Naive thymus-derived CD4-positive, alpha-beta T cell (primary cell): Measurements from ENCODE around the gene MRPS18C. TPM values are rescaled to one million over a fixed set of nuclear protein-coding genes. Genes with fewer than 3 reads are reported as not detected.

Experiments used
- ATAC-seq: fragments of 150-1000 bp; cut with Tn5 transposase; 2 replicates; pipeline ENCODE4 v1.10.0; 2021; ENCODE audit warnings: mild to moderate bottlenecking, moderate library complexity
- CTCF ChIA-PET: fragments of 350-600 bp; sonication (Branson Sonifier 250); formaldehyde crosslinking; loops from one replicate; lab custom pipeline; 2021; ENCODE audit warnings: antibody characterized with exemption; lab: Charles Lee
- POLR2A ChIA-PET: fragments of 350-600 bp; sonication (Branson Sonifier 250); formaldehyde crosslinking; loops from one replicate; lab custom pipeline; 2021; ENCODE audit warnings: antibody characterized with exemption, inconsistent platforms; lab: Charles Lee
- DNase-seq, 9 donors: peaks; one replicate each; pipeline versions ENCODE4 v3.0.0 to v3.0.0-alpha.2; 2020 to 2022; ENCODE audit warnings: mixed read lengths in 1 of 9
- H3K27ac ChIP-seq: one replicate; pipeline ENCODE4 v1.7.0; 2013; ENCODE audit warnings: mild to moderate bottlenecking, low read depth, low read length, moderate library complexity
- H3K27me3 ChIP-seq, 2 donors: one replicate each; pipeline ENCODE4 v1.7.0; 2013; ENCODE audit warnings: low read length in 2 of 2, mild to moderate bottlenecking in 2 of 2, moderate library complexity in 2 of 2; ENCODE audit not compliant: control insufficient read depth in 2 of 2, insufficient read depth in 2 of 2
- H3K36me3 ChIP-seq, 3 experiments: 1 replicate in 2 of 3; 2 replicates in 1 of 3; pipeline ENCODE4 v1.7.0; 2013; ENCODE audit warnings: low read length in 3 of 3, mild to moderate bottlenecking in 3 of 3, moderate library complexity in 1 of 3; ENCODE audit not compliant: insufficient read depth in 3 of 3, control insufficient read depth in 2 of 3
- H3K4me1 ChIP-seq, 2 donors: one replicate each; pipeline ENCODE4 v1.7.0; 2013; ENCODE audit warnings: low read length in 2 of 2, mild to moderate bottlenecking in 2 of 2, moderate library complexity in 1 of 2; ENCODE audit not compliant: control insufficient read depth in 2 of 2, insufficient read depth in 2 of 2
- H3K4me3 ChIP-seq: 2 replicates; pipeline ENCODE4 v1.7.0; 2013; ENCODE audit warnings: mild to moderate bottlenecking, low read length
- H3K9me3 ChIP-seq, 3 experiments: 1 replicate in 2 of 3; 2 replicates in 1 of 3; pipeline ENCODE4 v1.7.0; 2013; ENCODE audit warnings: low read length in 3 of 3; ENCODE audit not compliant: control insufficient read depth in 2 of 3
- H3K27ac Mint-ChIP-seq, 9 donors: one replicate each; pipeline ENCODE4 v1.8.0; 2020 to 2022; ENCODE audit warnings: mixed read lengths in 9 of 9, mild to moderate bottlenecking in 8 of 9, moderate library complexity in 5 of 9, inconsistent platforms in 2 of 9
- H3K27me3 Mint-ChIP-seq, 5 donors: one replicate each; pipeline ENCODE4 v1.8.0; 2021 to 2022; ENCODE audit warnings: mixed read lengths in 5 of 5, mild to moderate bottlenecking in 1 of 5
- H3K36me3 Mint-ChIP-seq, 5 donors: one replicate each; pipeline ENCODE4 v1.8.0; 2020 to 2022; ENCODE audit warnings: mixed read lengths in 5 of 5, mild to moderate bottlenecking in 3 of 5, inconsistent platforms in 1 of 5
- H3K4me1 Mint-ChIP-seq, 7 donors: one replicate each; pipeline ENCODE4 v1.8.0; 2020 to 2022; ENCODE audit warnings: mixed read lengths in 7 of 7, mild to moderate bottlenecking in 3 of 7, inconsistent platforms in 1 of 7
- H3K4me3 Mint-ChIP-seq, 10 donors: one replicate each; pipeline ENCODE4 v1.8.0; 2020 to 2022; ENCODE audit warnings: mild to moderate bottlenecking in 10 of 10, mixed read lengths in 10 of 10, moderate library complexity in 6 of 10, inconsistent platforms in 2 of 10
- H3K9me3 Mint-ChIP-seq, 11 donors: one replicate each; pipeline ENCODE4 v1.8.0; 2020 to 2022; ENCODE audit warnings: mixed read lengths in 11 of 11, mild to moderate bottlenecking in 4 of 11, inconsistent platforms in 1 of 11, moderate library complexity in 1 of 11
- intact Hi-C, 2 donors: fragments of 100-400 bp; cut with micrococcal nuclease; formaldehyde crosslinking; loops; one replicate each; pipeline ENCODE4 v1.15.1; 2023
- polyA plus RNA-seq, 2 donors: library from polyadenylated mRNA; unstranded; fragments of 300-500 nt; fragmentation: Illumina TruSeq; gene quantifications; one replicate each; pipeline ENCODE4 v1.2.3, GENCODE V29; 2021
- total RNA-seq, 6 experiments: library from RNA in 5 of 6; stranded (reverse) in 5 of 6; gene quantifications; 1 replicate in 5 of 6; 2 replicates in 1 of 6; pipeline ENCODE4 v1.2.3 and lab custom pipeline; 2021 to 2026

The MRPS18C gene
- total and polyA plus RNA-seq, 7 experiments from 2014 or later = 18.4 to 63.4 (median 47.9) TPM

- peak overlapping the region in 1 of 9 donors; percentile 50 for H3K27ac Mint-ChIP-seq
- peaks cover 0 to 25% (median 17%) of the 10 kb centered on the region in 7 donors for H3K4me1 Mint-ChIP-seq
- ChIA-PET CTCF (no interaction called here), POLR2A (no interaction called here)
- Histone ChIP-seq H3K36me3 (peaks cover 10 to 45% (median 13%) of the 10 kb centered on the region in 3 experiments), H3K4me1 (no peaks in the 10 kb centered on the region), H3K9me3 (no peaks in the 10 kb centered on the region), H3K27ac (no peak overlapping the region), H3K4me3 (no peak overlapping the region), H3K27me3 (no peaks in the 10 kb centered on the region)
- H3K4me3 Mint-ChIP-seq = no peak overlapping the region
- ATAC-seq (no peak), DNase-seq (no peak)
- no peaks in the 10 kb centered on the region for H3K9me3 Mint-ChIP-seq
- intact Hi-C loops = no loop called here
- H3K27me3 Mint-ChIP-seq = no peaks in the 10 kb centered on the region
- H3K36me3 Mint-ChIP-seq = peaks cover 4 to 45% (median 33%) of the 10 kb centered on the region in 5 donors
Observed at GRCh38 chr4:83436680-83437079, 19.2 kb upstream of the MRPS18C start.

GRCh38 chr4:83438719-83439118, 17.1 kb upstream of the MRPS18C start:
- no peaks in the 10 kb centered on the region for H3K27me3 ChIP-seq
- H3K27me3 Mint-ChIP-seq = no peaks in the 10 kb centered on the region
- no peak overlapping the region for H3K27ac Mint-ChIP-seq
- no peaks in the 10 kb centered on the region for H3K9me3 ChIP-seq
- no peak overlapping the region for H3K4me3 Mint-ChIP-seq
- H3K4me1 ChIP-seq = no peaks in the 10 kb centered on the region
- H3K27ac ChIP-seq = no peak overlapping the region
- H3K36me3 ChIP-seq = peaks cover 13 to 57% (median 15%) of the 10 kb centered on the region in 3 experiments
- DNase-seq (no peak), ATAC-seq (no peak)
- intact Hi-C loops = no loop called here
- H3K4me1 Mint-ChIP-seq = peaks cover 0 to 27% (median 12%) of the 10 kb centered on the region in 7 donors
- ChIA-PET CTCF (no interaction called here), POLR2A (interaction anchor here (0.6 to 0.7 kb wide), 3 partner anchors 10 to 539 kb away, joined by 3 to 7 read pairs (median 4); no protein-coding TSS in a partner anchor)
- peaks cover 4 to 47% (median 34%) of the 10 kb centered on the region in 5 donors for H3K36me3 Mint-ChIP-seq
- H3K4me3 ChIP-seq = no peak overlapping the region
- no peaks in the 10 kb centered on the region for H3K9me3 Mint-ChIP-seq

GRCh38 chr4:83440148-83440814, 15.6 kb upstream of the MRPS18C start:
- no peak overlapping the region for H3K27ac ChIP-seq
- H3K36me3 ChIP-seq = peaks cover 21 to 62% (median 22%) of the 10 kb centered on the region in 3 experiments
- no peaks in the 10 kb centered on the region for H3K9me3 ChIP-seq
- no peaks in the 10 kb centered on the region for H3K4me1 ChIP-seq
- CTCF ChIA-PET = no interaction called here
- Mint-ChIP-seq H3K4me1 (peaks cover 0 to 30% (median 13%) of the 10 kb centered on the region in 7 donors), H3K36me3 (peaks cover 9 to 53% (median 36%) of the 10 kb centered on the region in 5 donors), H3K27ac (peak overlapping the region in 1 of 9 donors; percentile 17), H3K4me3 (no peak overlapping the region), H3K9me3 (no peaks in the 10 kb centered on the region), H3K27me3 (no peaks in the 10 kb centered on the region)
- intact Hi-C loops = no loop called here
- H3K4me3 ChIP-seq = no peak overlapping the region
- DNase-seq (no peak), ATAC-seq (no peak)
- POLR2A ChIA-PET = interaction anchor here (0.7 kb wide), 1 partner anchor 20 kb away, joined by 3 read pairs; no protein-coding TSS in a partner anchor
- H3K27me3 ChIP-seq = no peaks in the 10 kb centered on the region

- H3K4me3 Mint-ChIP-seq = no peak overlapping the region
- intact Hi-C loops = no loop called here
- POLR2A ChIA-PET = interaction anchor here (0.7 kb wide), 1 partner anchor 21 kb away, joined by 3 read pairs; no protein-coding TSS in a partner anchor
- CTCF ChIA-PET = no interaction called here
- DNase-seq = no peak
- no peak overlapping the region for H3K27ac Mint-ChIP-seq
- no peaks in the 10 kb centered on the region for H3K9me3 Mint-ChIP-seq
- no peaks in the 10 kb centered on the region for H3K9me3 ChIP-seq
- H3K4me1 ChIP-seq = no peaks in the 10 kb centered on the region
- ATAC-seq = no peak
- H3K27me3 Mint-ChIP-seq = no peaks in the 10 kb centered on the region
- H3K36me3 ChIP-seq = peaks cover 21 to 67% (median 22%) of the 10 kb centered on the region in 3 experiments
- H3K27me3 ChIP-seq = no peaks in the 10 kb centered on the region
- no peak overlapping the region for H3K4me3 ChIP-seq
- H3K4me1 Mint-ChIP-seq = peaks cover 0 to 31% (median 9%) of the 10 kb centered on the region in 7 donors
- H3K27ac ChIP-seq = no peak overlapping the region
- H3K36me3 Mint-ChIP-seq = peaks cover 9 to 50% (median 35%) of the 10 kb centered on the region in 5 donors
Observed at GRCh38 chr4:83440899-83441298, 15.0 kb upstream of the MRPS18C start.

- Histone ChIP-seq H3K27ac (peak overlapping the region; percentile 5), H3K4me1 (peaks cover 4 to 7% of the 10 kb centered on the region in 2 donors), H3K27me3 (no peaks in the 10 kb centered on the region), H3K36me3 (peaks cover 7 to 27% (median 15%) of the 10 kb centered on the region in 3 experiments), H3K4me3 (no peak overlapping the region), H3K9me3 (no peaks in the 10 kb centered on the region)
- no peaks in the 10 kb centered on the region for H3K27me3 Mint-ChIP-seq
- POLR2A ChIA-PET = interaction anchor here (0.8 to 1.1 kb wide), 2 partner anchors 13 to 25 kb away, joined by 3 read pairs; no protein-coding TSS in a partner anchor
- H3K9me3 Mint-ChIP-seq = no peaks in the 10 kb centered on the region
- no peak overlapping the region for H3K4me3 Mint-ChIP-seq
- intact Hi-C loops = no loop called here
- peaks cover 7 to 47% (median 39%) of the 10 kb centered on the region in 7 donors for H3K4me1 Mint-ChIP-seq
- peaks cover 17 to 42% (median 38%) of the 10 kb centered on the region in 5 donors for H3K36me3 Mint-ChIP-seq
- CTCF ChIA-PET = interaction anchor here (0.7 kb wide), 1 partner anchor 257 kb away, joined by 4 read pairs; no protein-coding TSS in a partner anchor
- DNase-seq = no peak
- ATAC-seq = no peak
- H3K27ac Mint-ChIP-seq = peak overlapping the region in 7 of 9 donors; percentile 7 to 82 (median 59)
Observed at GRCh38 chr4:83449009-83449408, 6.8 kb upstream of the MRPS18C start.

- POLR2A ChIA-PET = interaction anchor here (0.6 to 4.4 kb wide), 16 partner anchors 9 to 1026 kb away, joined by 3 to 46 read pairs (median 5); partner anchors contain the start of genes ABRAXAS1, COPS4, COQ2 and GPAT3
Observed at GRCh38 chr4:83454686-83455085, 1.2 kb upstream of the MRPS18C start.

More at GRCh38 chr4:83454686-83455085, 1.2 kb upstream of the MRPS18C start:
- Histone ChIP-seq H3K4me1 (peaks cover 24 to 33% of the 10 kb centered on the region in 2 donors), H3K27ac (peak overlapping the region; percentile 98), H3K4me3 (peak overlapping the region; percentile 75), H3K36me3 (peaks cover 0 to 28% (median 21%) of the 10 kb centered on the region in 3 experiments), H3K9me3 (no peaks in the 10 kb centered on the region), H3K27me3 (no peaks in the 10 kb centered on the region)
- peak in 3 of 9 donors; percentile 5 to 18 (median 16) for DNase-seq
- peak overlapping the region; percentile 98 to 100 (median 99) for H3K4me3 Mint-ChIP-seq
- ATAC-seq = no peak
- H3K9me3 Mint-ChIP-seq = peaks cover 0 to 5% (median 0%) of the 10 kb centered on the region in 11 donors
- peak overlapping the region; percentile 100 for H3K27ac Mint-ChIP-seq
- CTCF ChIA-PET = interaction anchor here (1.8 kb wide), 1 partner anchor 10 kb away, joined by 6 read pairs; no protein-coding TSS in a partner anchor
- H3K4me1 Mint-ChIP-seq = peaks cover 22 to 79% (median 58%) of the 10 kb centered on the region in 7 donors
- intact Hi-C loops = loop anchor here (1.0 to 10.0 kb wide), 23 partner anchors 31 to 1980 kb away; partner anchors contain the start of genes ABRAXAS1 (in 2 of the 2), COQ2 (in 2 of the 2), HPSE (in 2 of the 2) and PLAC8 (in 2 of the 2)
- H3K36me3 Mint-ChIP-seq = peaks cover 12 to 50% (median 40%) of the 10 kb centered on the region in 5 donors
- peaks cover 0 to 3% (median 0%) of the 10 kb centered on the region in 5 donors for H3K27me3 Mint-ChIP-seq
